ENCODE data around the gene KANSL1L. TPM values are rescaled to one million over a fixed set of nuclear protein-coding genes. Genes with fewer than 3 reads are reported as not detected.

The KANSL1L gene
- polyA plus RNA-seq, 1 experiment = 2.8 TPM

DNA sequence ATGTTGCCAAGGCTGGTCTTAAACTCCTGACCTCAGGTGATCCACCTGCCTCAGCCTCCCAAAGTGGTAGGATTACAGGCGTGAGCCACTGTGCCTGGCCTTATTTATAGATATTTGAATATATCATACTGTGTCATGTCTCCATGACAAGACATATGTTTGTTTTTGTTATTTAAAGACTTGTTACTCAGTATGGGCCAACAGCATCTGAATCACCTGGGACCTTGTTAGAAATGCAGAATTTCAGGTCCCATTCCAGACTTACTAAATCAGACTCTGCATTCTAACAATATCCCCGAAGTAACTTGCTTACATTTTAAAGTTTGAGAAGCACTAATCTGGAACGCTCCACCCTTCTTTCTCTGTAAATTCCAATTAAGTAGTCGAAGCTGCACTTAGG lies 135.5 kb downstream of the KANSL1L start:
- ChIA-PET POLR2A (interaction anchor here (0.7 kb wide), 1 partner anchor 340 kb away, joined by 3 read pairs; no protein-coding TSS in a partner anchor), CTCF (no interaction called here)
- H3K36me3 ChIP-seq (ENCODE audit: control insufficient read depth, insufficient read depth, low read length) = no peaks in the 10 kb centered on the region
- H3K27me3 ChIP-seq (ENCODE audit: control insufficient read depth, insufficient read depth, low read length) = no peaks in the 10 kb centered on the region
- TF ChIP-seq, protein P1, sequence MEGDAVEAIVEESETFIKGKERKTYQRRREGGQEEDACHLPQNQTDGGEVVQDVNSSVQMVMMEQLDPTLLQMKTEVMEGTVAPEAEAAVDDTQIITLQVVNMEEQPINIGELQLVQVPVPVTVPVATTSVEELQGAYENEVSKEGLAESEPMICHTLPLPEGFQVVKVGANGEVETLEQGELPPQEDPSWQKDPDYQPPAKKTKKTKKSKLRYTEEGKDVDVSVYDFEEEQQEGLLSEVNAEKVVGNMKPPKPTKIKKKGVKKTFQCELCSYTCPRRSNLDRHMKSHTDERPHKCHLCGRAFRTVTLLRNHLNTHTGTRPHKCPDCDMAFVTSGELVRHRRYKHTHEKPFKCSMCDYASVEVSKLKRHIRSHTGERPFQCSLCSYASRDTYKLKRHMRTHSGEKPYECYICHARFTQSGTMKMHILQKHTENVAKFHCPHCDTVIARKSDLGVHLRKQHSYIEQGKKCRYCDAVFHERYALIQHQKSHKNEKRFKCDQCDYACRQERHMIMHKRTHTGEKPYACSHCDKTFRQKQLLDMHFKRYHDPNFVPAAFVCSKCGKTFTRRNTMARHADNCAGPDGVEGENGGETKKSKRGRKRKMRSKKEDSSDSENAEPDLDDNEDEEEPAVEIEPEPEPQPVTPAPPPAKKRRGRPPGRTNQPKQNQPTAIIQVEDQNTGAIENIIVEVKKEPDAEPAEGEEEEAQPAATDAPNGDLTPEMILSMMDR (IDR thresholded peaks at IDR 0.05; ENCODE audit: insufficient read depth, low read depth, low read length) = no peak
- no peak overlapping the region for H3K4me3 ChIP-seq (ENCODE audit: low read depth, low read length)
- DNase-seq (ENCODE audit: low read depth) = no peak

DNA sequence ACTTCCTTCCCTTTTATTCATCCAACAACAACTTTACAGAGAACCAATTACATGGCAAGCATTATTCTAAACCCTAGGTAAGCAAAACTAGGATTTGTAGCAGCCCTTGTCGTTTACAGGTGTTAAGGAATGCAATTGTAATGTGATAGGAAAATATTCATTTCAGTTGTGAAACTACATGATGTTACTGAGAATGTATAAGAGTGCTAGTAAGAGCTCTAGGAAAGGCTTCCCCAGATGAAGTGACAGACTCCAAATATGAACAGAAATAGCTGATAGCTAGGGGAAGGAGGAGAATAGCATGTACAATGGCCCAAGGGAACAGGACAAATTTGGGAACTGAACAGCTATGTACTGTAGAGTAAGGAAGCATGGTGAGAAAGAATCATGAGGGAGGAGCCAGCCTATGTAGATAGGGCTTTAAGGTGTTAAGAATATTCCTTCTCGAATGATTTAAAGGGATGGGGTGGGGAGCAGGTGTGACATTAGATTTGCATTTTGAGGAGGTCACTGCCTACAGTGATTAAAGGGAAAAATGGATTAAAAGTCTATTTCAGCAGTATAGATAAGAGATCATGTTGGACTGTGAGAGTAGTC lies 137.0 kb downstream of the KANSL1L start:
- CTCF ChIA-PET = interaction anchor here (0.8 kb wide), 1 partner anchor 22 kb away, joined by 4 read pairs; no protein-coding TSS in a partner anchor

DNA sequence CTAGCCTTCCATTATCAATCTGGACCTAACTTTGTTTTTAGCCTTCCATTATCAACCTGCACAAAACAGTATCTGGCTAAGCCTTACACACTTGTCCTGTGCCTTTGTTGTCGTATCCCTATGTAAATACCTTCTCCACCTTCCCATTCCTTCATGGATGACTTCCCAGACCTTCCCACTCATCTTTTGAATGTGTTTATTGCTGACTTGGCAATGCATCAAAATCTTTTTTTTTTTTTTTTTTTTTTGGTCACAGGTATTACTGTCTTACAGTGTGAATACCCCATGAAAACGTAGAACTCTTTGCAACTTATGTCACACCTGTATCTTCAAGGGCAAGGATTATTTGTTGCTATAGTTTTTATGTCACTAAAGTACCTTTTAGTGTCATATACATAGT lies 143.0 kb downstream of the KANSL1L start:
- POLR2A ChIA-PET = no interaction called here

More for the DNA sequence above, 137.0 kb downstream of the KANSL1L start:
- Histone ChIP-seq H3K4me3 (ENCODE audit: low read depth, low read length) (no peak overlapping the region), H3K36me3 (ENCODE audit: control insufficient read depth, insufficient read depth, low read length) (no peaks in the 10 kb centered on the region), H3K27me3 (ENCODE audit: control insufficient read depth, insufficient read depth, low read length) (no peaks in the 10 kb centered on the region)
- no peak for DNase-seq (ENCODE audit: low read depth)
- POLR2A ChIA-PET = no interaction called here
- TF ChIP-seq, protein P1 (IDR thresholded peaks at IDR 0.05; ENCODE audit: insufficient read depth, low read depth, low read length) = no peak

GRCh38 chr2:210027608-210028007 lies 143.6 kb downstream of the KANSL1L start:
- peaks cover 3% of the 10 kb centered on the region; the same call in 1 of the 2 replicates for H3K36me3 ChIP-seq (ENCODE audit: control insufficient read depth, insufficient read depth, low read length)
- no peak overlapping the region for H3K4me3 ChIP-seq (ENCODE audit: low read depth, low read length)
- POLR2A ChIA-PET = no interaction called here
- CTCF ChIA-PET = no interaction called here
- no peaks in the 10 kb centered on the region for H3K27me3 ChIP-seq (ENCODE audit: control insufficient read depth, insufficient read depth, low read length)
- TF ChIP-seq, protein P1 (IDR thresholded peaks at IDR 0.05; ENCODE audit: insufficient read depth, low read depth, low read length) = no peak
- DNase-seq (ENCODE audit: low read depth) = no peak

More for the DNA sequence above, 143.0 kb downstream of the KANSL1L start:
- CTCF ChIA-PET = no interaction called here
- no peak overlapping the region for H3K4me3 ChIP-seq (ENCODE audit: low read depth, low read length)
- no peak for DNase-seq (ENCODE audit: low read depth)
- peaks cover 3% of the 10 kb centered on the region; the same call in 1 of the 2 replicates for H3K36me3 ChIP-seq (ENCODE audit: control insufficient read depth, insufficient read depth, low read length)
- TF ChIP-seq, protein P1 (IDR thresholded peaks at IDR 0.05; ENCODE audit: insufficient read depth, low read depth, low read length) = no peak
- H3K27me3 ChIP-seq (ENCODE audit: control insufficient read depth, insufficient read depth, low read length) = no peaks in the 10 kb centered on the region

- Histone ChIP-seq H3K4me3 (ENCODE audit: low read depth, low read length) (no peak overlapping the region), H3K36me3 (ENCODE audit: control insufficient read depth, insufficient read depth, low read length) (no peaks in the 10 kb centered on the region; the same call in 1 of the 2 replicates), H3K27me3 (ENCODE audit: control insufficient read depth, insufficient read depth, low read length) (no peaks in the 10 kb centered on the region)
- TF ChIP-seq, protein P1 (IDR thresholded peaks at IDR 0.05; ENCODE audit: insufficient read depth, low read depth, low read length) = no peak
- ChIA-PET CTCF (no interaction called here), POLR2A (no interaction called here)
- no peak for DNase-seq (ENCODE audit: low read depth)
Observed at GRCh38 chr2:210022824-210023223, 148.4 kb downstream of the KANSL1L start.
